Measurements from ENCODE around the gene NUP93.

DNA sequence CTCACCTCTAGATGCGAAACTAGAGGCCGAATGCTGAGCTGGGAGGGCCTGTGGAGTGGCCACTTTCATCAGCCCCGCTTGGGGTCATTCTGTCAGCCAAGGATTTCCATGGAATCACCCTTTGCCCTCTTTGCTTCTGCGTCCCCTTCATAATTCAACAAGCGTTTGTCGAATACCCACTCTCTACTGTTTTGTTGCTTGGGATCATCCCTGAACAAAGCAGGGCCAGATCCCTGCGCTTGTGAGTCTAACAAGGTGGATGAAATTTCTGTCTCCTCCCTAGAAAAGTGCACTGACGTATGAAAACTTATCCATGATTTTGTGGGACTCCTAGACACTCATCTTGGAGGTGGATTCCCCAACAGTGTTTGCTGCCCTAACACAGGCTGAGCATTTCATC lies 131.8 kb downstream of the NUP93 start:
- TF ChIP-seq, protein P1, sequence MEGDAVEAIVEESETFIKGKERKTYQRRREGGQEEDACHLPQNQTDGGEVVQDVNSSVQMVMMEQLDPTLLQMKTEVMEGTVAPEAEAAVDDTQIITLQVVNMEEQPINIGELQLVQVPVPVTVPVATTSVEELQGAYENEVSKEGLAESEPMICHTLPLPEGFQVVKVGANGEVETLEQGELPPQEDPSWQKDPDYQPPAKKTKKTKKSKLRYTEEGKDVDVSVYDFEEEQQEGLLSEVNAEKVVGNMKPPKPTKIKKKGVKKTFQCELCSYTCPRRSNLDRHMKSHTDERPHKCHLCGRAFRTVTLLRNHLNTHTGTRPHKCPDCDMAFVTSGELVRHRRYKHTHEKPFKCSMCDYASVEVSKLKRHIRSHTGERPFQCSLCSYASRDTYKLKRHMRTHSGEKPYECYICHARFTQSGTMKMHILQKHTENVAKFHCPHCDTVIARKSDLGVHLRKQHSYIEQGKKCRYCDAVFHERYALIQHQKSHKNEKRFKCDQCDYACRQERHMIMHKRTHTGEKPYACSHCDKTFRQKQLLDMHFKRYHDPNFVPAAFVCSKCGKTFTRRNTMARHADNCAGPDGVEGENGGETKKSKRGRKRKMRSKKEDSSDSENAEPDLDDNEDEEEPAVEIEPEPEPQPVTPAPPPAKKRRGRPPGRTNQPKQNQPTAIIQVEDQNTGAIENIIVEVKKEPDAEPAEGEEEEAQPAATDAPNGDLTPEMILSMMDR (IDR thresholded peaks at IDR 0.05): no peak
- TF ChIP-seq POLR2A (IDR thresholded peaks at IDR 0.05): no peak
